GM12878 (cell line): ENCODE data around the gene SLC6A20. TPM values are rescaled to one million over a fixed set of nuclear protein-coding genes. Genes with fewer than 3 reads are reported as not detected.

Experiments used
- ATAC-seq: fragments of 200-7000 bp; cut with Tn5 transposase; 3 replicates; pipeline ENCODE4 v1.9.1; 2020; ENCODE audit warnings: mild to moderate bottlenecking, moderate library complexity
- BruUV-seq: library from RNA; stranded (reverse); fragments of 400-500 nt; replicated peaks from 2 replicates; lab custom pipeline; 2021; lab: Mats Ljungman, UMichigan
- CTCF ChIA-PET: fragments of 300-600 bp; sonication (Branson Sonifier 250); formaldehyde crosslinking; extraction: SDS; loops from one replicate; lab custom pipeline; 2021; ENCODE audit warnings: inconsistent platforms; lab: Yijun Ruan, JAX
- POLR2A ChIA-PET: fragments of 350-600 bp; formaldehyde crosslinking; extraction: SDS; loops from one replicate; lab custom pipeline; 2021; ENCODE audit warnings: inconsistent platforms; lab: Charles Lee
- RAD21 ChIA-PET: fragments of 300-600 bp; sonication (Branson Sonifier 250); formaldehyde crosslinking; loops from one replicate; lab custom pipeline; 2023; ENCODE audit warnings: antibody characterized with exemption; ENCODE audit not compliant: unreplicated experiment; lab: Charles Lee
- SMC1A ChIA-PET: fragments of 300-600 bp; sonication (Branson Sonifier 250); formaldehyde crosslinking; loops from one replicate; lab custom pipeline; 2023; ENCODE audit not compliant: unreplicated experiment, uncharacterized antibody; lab: Charles Lee
- DNase-seq: peaks from one replicate; pipeline ENCODE4 v3.0.0-alpha.2; 2011; ENCODE audit warnings: low read depth, low spot score
- FAIRE-seq: peaks from 3 replicates; lab custom pipeline; 2011; peaks lifted over from hg19 to GRCh38; lab: Jason Lieb, UNC
- H2AFZ ChIP-seq: 2 replicates; pipeline ENCODE4 v1.6.0; 2011; ENCODE audit warnings: low read depth, low read length, control low read depth; ENCODE audit not compliant: control insufficient read depth
- H3K27ac ChIP-seq: 2 replicates; pipeline ENCODE4 v1.5.1; 2011; ENCODE audit warnings: control low read depth; ENCODE audit not compliant: control insufficient read depth, insufficient read depth
- H3K27me3 ChIP-seq, 2 experiments: replicated peaks in 1 of 2; 2 replicates each; pipeline versions ENCODE4 v1.6.0 to v1.6.1; 2011; ENCODE audit warnings: low read length in 1 of 2; ENCODE audit not compliant: control insufficient read depth in 2 of 2, insufficient read depth in 2 of 2
- H3K36me3 ChIP-seq, 2 experiments: 2 replicates each; pipeline ENCODE4 v1.5.1; 2011; ENCODE audit warnings: low read length in 1 of 2; ENCODE audit not compliant: control insufficient read depth in 2 of 2, insufficient read depth in 2 of 2
- H3K4me1 ChIP-seq: 2 replicates; pipeline ENCODE4 v1.6.1; 2011; ENCODE audit warnings: mild to moderate bottlenecking, low read length, moderate library complexity, mixed read lengths; ENCODE audit not compliant: control insufficient read depth, insufficient read depth
- H3K4me2 ChIP-seq: 2 replicates; pipeline ENCODE4 v1.6.0; 2011; ENCODE audit warnings: control low read depth; ENCODE audit not compliant: control insufficient read depth, insufficient read depth
- H3K4me3 ChIP-seq: fragments of 200-600 bp; sonication (generic); 2 replicates; pipeline ENCODE4 v1.5.1; 2016
- H3K79me2 ChIP-seq: 2 replicates; pipeline ENCODE4 v1.6.0; 2011; ENCODE audit warnings: low read length; ENCODE audit not compliant: control insufficient read depth, insufficient read depth
- H3K9ac ChIP-seq: 2 replicates; pipeline ENCODE4 v1.8.0; 2011; ENCODE audit warnings: low read length, control low read depth, mixed read lengths; ENCODE audit not compliant: control insufficient read depth, insufficient read depth
- H3K9me3 ChIP-seq: replicated peaks from 3 replicates; pipeline ENCODE4 v1.5.1; 2011; ENCODE audit warnings: mild to moderate bottlenecking, low read length; ENCODE audit not compliant: control insufficient read depth, insufficient read depth
- H4K20me1 ChIP-seq: 2 replicates; pipeline ENCODE4 v1.6.0; 2011; ENCODE audit not compliant: control insufficient read depth, insufficient read depth
- CREM ChIP-seq: IDR thresholded peaks from 2 replicates; pipeline ENCODE4 v1.6.1; 2014; ENCODE audit warnings: antibody characterized with exemption, low read depth
- HCFC1 ChIP-seq: fragments of 150-350 bp; IDR thresholded peaks from 2 replicates; pipeline ENCODE4 v1.6.1; 2014; ENCODE audit warnings: low read length
- MYB ChIP-seq: fragments of 150-350 bp; IDR thresholded peaks from 2 replicates; pipeline ENCODE4 v1.6.1; 2014; ENCODE audit warnings: mild to moderate bottlenecking, low read depth, low read length, borderline replicate concordance
- MYC ChIP-seq: IDR thresholded peaks from 2 replicates; pipeline ENCODE4 v1.6.1; 2011; ENCODE audit warnings: mild to moderate bottlenecking, low read length, moderate library complexity, inconsistent platforms; ENCODE audit not compliant: insufficient read depth, insufficient replicate concordance, insufficient read length, severe bottlenecking
- PAX8 ChIP-seq: fragments of 450-650 bp; IDR thresholded peaks from 2 replicates; pipeline ENCODE4 v1.6.1; 2017; ENCODE audit warnings: mild to moderate bottlenecking, moderate library complexity
- RB1 ChIP-seq: fragments of 450-650 bp; formaldehyde crosslinking; IDR thresholded peaks from 2 replicates; pipeline ENCODE4 v1.6.1; 2017; ENCODE audit warnings: mild to moderate bottlenecking, borderline replicate concordance
- SIN3A ChIP-seq: IDR thresholded peaks from 2 replicates; pipeline ENCODE4 v1.6.1; 2012; ENCODE audit warnings: low read depth, low read length, improper control_type of control experiment
- SREBF2 ChIP-seq: IDR thresholded peaks from 2 replicates; pipeline ENCODE4 v1.6.1; 2012; ENCODE audit warnings: mild to moderate bottlenecking, low read length
- STAT3 ChIP-seq: IDR thresholded peaks from 2 replicates; pipeline ENCODE4 v1.6.1; 2011; ENCODE audit warnings: low read depth, low read length, improper control_type of control experiment
- TARDBP ChIP-seq: IDR thresholded peaks from 2 replicates; pipeline ENCODE4 v1.6.1; 2016; ENCODE audit warnings: borderline replicate concordance
- TCF3 ChIP-seq: IDR thresholded peaks from 2 replicates; pipeline ENCODE4 v1.6.1; 2012; ENCODE audit warnings: low read depth, mild to moderate bottlenecking, low read length, borderline replicate concordance; ENCODE audit not compliant: insufficient read depth
- ZBTB11 ChIP-seq: fragments of 450-650 bp; formaldehyde crosslinking; IDR thresholded peaks from 2 replicates; pipeline ENCODE4 v1.5.0; 2022; ENCODE audit warnings: mild to moderate bottlenecking, missing genetic modification characterization
- ZNF384 ChIP-seq: IDR thresholded peaks from 2 replicates; pipeline ENCODE4 v1.6.1; 2012; ENCODE audit warnings: low read depth, mild to moderate bottlenecking, low read length, improper control_type of control experiment, borderline replicate concordance
- ZNF687 ChIP-seq: fragments of 450-650 bp; IDR thresholded peaks from 2 replicates; pipeline ENCODE4 v1.6.1; 2017; ENCODE audit warnings: mild to moderate bottlenecking, moderate library complexity
- WGBS: methylation state at CpG from one replicate; pipeline ENCODE4 v1.1.6; 2016; ENCODE audit warnings: low lambda C conversion rate; ENCODE audit not compliant: insufficient replicate concordance, insufficient coverage; ENCODE audit errors: missing lambda C conversion rate; 5-methylcytosine and 5-hydroxymethylcytosine counted together
- in situ Hi-C: fragments of 300-500 bp; cut with MboI; formaldehyde crosslinking; loops from 9 replicates; pipeline ENCODE4 v1.14.3; 2018; ENCODE audit warnings: mixed read lengths
- intact Hi-C: fragments of 100-400 bp; cut with micrococcal nuclease; formaldehyde crosslinking; loops from one replicate; pipeline ENCODE4 v1.14.2; 2022; ENCODE audit not compliant: unreplicated experiment
- polyA plus RNA-seq, 11 experiments: library from polyadenylated mRNA; depleted of rRNA in 4 of 11; unstranded in 6 of 11; stranded (reverse) in 5 of 11; fragments of >200 nt; fragmentation: Nextera tagmentation in 4 of 11; fragmentation: Illumina TruSeq in 1 of 11; extraction: Ambion mirVana in 4 of 11; extraction: Trizol in 1 of 11; gene quantifications; 1 replicate in 1 of 11; 2 replicates in 10 of 11; pipeline versions ENCODE4 v1.2.1 to v1.2.3, GENCODE V29; 2011 to 2016; ENCODE audit warnings: inconsistent platforms in 2 of 11, missing spikeins in 2 of 11, low read depth in 1 of 11
- total RNA-seq, 4 experiments: library from RNA; depleted of rRNA in 3 of 4; stranded (reverse); fragments of >200 nt in 3 of 4; fragmentation: Illumina TruSeq in 1 of 4; extraction: Trizol in 1 of 4; gene quantifications; 2 replicates each; pipeline versions ENCODE4 v1.2.1 to v1.2.3, GENCODE V29; 2013 to 2021

SLC6A20 gene
- total and polyA plus RNA-seq, 10 of the 15 experiments (the other 5 are each of a cell fraction or from before 2014, with no cell fraction given), result 0.31 to 4.1 (median 1.1) TPM

GRCh38 chr3:45786801-45787495, 9.4 kb downstream of the SLC6A20 start:
- no peak for TF ChIP-seq ZNF384
- TF ChIP-seq RB1, result no peak
- no peak for TF ChIP-seq ZBTB11
- TF ChIP-seq CREM, result no peak
- TF ChIP-seq SREBF2, result no peak
- no peak for TF ChIP-seq PAX8
- no peak for TF ChIP-seq STAT3
- no peak for TF ChIP-seq MYB
- no peak for TF ChIP-seq TARDBP
- TF ChIP-seq MYC, result no peak
- no peak for TF ChIP-seq TCF3
- no peak for TF ChIP-seq ZNF687
- TF ChIP-seq HCFC1, result no peak
- no peak for TF ChIP-seq SIN3A
- TF ChIP-seq, all 136 proteins: peak for 0
- intact Hi-C loops (no loop called here), in situ Hi-C loops (no loop called here)
- no TSS peak for BruUV-seq
- ChIA-PET SMC1A (no interaction called here), POLR2A (no interaction called here), RAD21 (no interaction called here), CTCF (interaction anchor here (1.2 kb wide), 1 partner anchor 292 kb away, joined by 3 read pairs; no protein-coding TSS in a partner anchor)
- FAIRE-seq (no peak), DNase-seq (no peak), ATAC-seq (no peak)
- Histone ChIP-seq H2AFZ (no peak overlapping the region), H3K4me2 (no peak overlapping the region), H3K79me2 (no peaks in the 10 kb centered on the region), H3K4me3 (no peak overlapping the region), H3K27ac (no peak overlapping the region), H3K9ac (no peak overlapping the region), H3K4me1 (no peaks in the 10 kb centered on the region), H3K27me3 (0 out of 4 replicates have a peak, but pooled peaks cover 0 to 3% of the 10 kb centered on the region in 2 experiments), H3K36me3 (no peaks in the 10 kb centered on the region), H3K9me3 (no peaks in the 10 kb centered on the region; the same call in 2 of the 3 replicates), H4K20me1 (no peaks in the 10 kb centered on the region)
- WGBS, result 36% methylated on average over 4 of the region's 4 CpGs
